Stimulated activated naive CD4-positive, alpha-beta T cell treated with Interleukin-2 at 50 U/mL for 16 hours (primary cell): ENCODE data around the gene NUDT22.
"Not testable (repeated sequence)": the region's sequence is repeated elsewhere in the genome, so short reads cannot be mapped to it uniquely, and the experiment has no call there.

ENCODE experiments used
- DNase-seq: peaks from one replicate; lab custom pipeline; 2025; lab: John Stamatoyannopoulos, UW

Gene NUDT22

DNA sequence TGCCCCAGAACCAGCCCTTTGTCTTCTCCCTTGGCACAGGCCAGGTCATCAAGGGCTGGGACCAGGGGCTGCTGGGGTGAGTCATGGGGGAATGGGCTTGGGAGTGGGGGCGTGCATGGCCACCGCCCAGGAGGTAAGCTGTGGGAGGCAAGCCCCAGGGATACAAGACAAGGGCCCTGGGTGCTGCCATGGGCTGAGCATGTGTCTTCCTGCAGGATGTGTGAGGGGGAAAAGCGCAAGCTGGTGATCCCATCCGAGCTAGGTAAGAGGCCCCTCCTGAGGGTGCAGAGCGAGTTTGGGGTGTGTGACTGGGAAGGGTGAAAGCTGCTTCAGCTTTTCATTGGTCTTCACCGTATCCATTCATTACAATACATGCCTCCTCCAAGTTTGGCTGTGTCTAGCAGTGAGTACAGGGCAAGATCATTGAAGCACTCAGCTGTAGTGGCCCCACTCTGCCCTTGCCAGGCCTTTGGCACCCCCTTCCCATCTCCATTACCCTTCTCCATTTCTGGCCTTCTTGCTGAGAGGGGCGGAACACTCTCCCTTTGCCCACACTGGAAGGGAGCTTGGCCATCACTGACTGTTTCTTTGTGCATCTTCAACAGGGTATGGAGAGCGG lies 17.3 kb downstream of the NUDT22 start:
- no peak for DNase-seq

DNA sequence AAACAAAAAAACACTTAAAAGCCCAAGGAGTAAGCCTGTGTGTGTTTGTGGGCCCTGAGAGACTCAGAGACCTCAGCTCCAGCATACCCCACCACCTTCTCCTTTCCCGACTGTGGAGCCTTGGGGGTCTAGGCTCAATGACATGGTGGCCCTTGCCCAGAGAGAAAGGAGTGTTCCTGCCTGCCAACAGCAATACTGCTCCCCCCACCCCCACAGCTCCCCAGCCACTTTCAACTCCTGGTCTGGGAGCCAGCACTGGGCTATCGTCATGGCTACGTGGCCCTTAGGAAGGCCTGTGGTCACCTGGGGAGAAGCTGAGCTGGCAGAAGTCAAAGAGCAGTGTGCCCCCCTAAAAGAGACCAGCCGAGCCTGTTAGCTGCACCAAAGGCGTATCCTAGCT lies 18.0 kb downstream of the NUDT22 start:
- DNase-seq = no peak

DNA sequence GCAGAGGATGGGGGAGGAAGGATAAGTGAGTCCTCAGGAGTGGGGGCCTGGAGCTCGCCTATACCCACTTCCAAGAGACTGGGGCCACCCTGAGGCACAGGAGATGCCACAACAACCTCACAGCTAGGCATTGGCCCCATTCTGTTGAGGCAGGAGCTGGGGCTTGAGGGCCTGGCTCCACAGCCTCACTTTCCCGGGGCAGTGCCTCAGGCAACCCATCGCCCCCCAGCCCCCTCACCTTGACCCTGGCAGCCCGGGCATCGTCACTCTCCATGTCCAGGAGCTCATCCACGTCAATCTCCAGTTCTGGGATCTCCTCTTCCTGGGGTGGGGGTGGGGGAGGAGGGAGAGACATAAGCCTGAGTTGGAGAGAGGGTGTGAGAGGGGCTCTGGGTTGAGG lies 18.9 kb downstream of the NUDT22 start:
- no peak for DNase-seq

- no peak for DNase-seq
Observed at GRCh38 chr11:64245401-64245796, 19.3 kb downstream of the NUDT22 start.

GRCh38 chr11:64245797-64246620 lies 19.9 kb downstream of the NUDT22 start:
- DNase-seq = peak; percentile 80

DNA sequence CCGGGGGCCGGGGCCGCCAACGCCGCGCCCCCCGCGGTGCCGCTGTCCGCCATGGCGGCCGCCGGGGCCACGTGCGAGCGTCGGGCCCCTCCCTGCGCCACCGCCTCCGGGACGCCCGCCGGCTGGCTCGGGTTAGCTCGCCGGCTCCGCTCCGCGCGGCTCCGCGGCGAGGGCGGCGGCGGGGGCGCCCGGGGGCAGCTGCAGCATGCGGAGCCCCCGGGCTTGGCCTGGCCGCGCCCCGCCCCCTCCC lies 20.5 kb downstream of the NUDT22 start:
- not testable (repeated sequence) for DNase-seq

DNA sequence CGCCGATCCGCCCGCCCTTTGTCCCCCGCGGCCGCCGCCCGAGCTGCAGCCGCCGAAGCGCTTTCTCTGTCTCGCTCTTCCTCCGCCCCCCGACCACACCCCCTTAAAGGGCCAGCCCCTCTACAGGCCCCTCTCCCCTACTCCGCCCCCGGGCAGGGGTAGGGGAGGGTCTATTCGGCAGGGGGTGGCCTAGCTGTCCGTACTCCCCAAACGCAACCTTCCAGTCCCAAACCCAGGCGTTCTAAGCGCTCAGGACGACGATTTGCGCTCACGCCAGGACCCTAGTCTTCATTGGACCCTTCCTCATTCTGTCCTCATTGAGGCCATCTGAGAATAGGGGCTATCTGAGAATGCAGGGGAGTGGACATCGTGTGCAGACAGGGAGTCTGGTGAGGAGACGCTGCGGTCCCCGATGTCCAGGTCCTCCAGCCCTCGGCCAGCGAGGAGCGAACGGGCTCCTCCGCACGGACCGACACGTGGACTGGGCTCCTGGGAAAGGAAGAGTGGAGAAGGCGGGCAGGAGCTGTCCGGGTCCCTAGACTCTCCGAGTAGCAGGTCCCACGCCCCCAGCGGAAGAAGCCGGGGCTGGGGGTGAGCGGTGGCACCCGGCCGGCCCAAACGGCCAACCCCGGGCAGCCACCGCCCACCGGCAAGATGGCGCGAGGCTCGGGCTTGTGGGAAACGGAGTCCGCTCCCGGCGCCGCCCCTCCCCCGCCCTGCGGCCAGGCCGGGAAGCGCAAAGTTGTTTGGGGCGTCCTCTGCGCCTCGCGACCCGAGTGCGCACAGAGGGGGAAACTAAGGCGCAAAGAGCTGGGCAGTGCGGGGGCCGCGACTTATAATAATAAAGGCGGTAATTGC lies 21.0 kb downstream of the NUDT22 start, which contains the start of gene PPP1R14B:
Gene PPP1R14B (minus strand): TSS at position 73 of the 858 bp plus-strand sequence. CDS start 270 bp downstream, outside the sequence.
- peak; percentile 86 for DNase-seq

GRCh38 chr11:64247729-64248531 lies 21.9 kb downstream of the NUDT22 start:
- DNase-seq = no peak

GRCh38 chr11:64248578-64248977 lies 22.5 kb downstream of the NUDT22 start:
- DNase-seq = no peak

GRCh38 chr11:64249038-64249437 lies 23.0 kb downstream of the NUDT22 start:
- DNase-seq = no peak

DNA sequence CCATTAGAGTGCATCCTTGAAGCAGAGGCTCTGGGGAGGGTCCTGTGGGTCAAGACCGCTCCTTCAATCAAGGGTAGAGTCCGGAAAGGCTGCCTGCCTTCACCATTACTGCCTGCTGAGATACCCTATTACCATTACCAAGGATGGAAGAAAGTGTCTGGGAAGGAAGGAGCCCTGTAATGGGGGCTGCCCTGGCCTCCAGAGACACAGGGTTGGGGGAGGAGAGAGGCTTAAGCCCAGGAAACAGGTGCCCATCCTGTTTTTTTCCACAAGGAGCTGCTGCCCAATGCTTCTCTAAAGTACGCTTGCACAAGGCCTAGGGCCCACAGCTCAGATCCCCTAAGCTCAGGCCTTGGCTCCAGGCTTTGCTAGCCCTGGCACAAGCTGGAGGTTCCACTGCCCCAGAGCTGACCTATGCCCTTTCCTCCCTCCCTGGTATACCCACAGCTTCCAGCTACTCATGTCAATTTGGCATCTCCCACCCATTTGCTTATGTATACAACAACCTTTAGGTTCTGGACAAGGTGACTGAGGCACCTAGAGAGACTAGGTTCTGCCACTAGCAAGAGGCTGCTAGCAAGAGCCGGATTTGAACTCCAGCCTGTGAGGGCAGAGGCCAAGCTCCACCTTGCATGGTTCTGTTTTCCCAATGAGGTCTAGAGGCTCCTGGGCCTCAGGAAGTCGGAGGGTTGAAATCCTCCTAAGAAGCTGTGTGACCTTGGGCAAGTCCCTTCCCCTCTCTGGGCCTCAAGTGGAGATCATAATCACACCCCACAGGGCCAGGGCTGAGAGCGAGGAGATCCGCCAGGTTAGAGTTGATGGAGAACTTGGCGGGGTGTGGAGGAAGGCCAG lies 23.7 kb downstream of the NUDT22 start:
- no peak for DNase-seq

DNA sequence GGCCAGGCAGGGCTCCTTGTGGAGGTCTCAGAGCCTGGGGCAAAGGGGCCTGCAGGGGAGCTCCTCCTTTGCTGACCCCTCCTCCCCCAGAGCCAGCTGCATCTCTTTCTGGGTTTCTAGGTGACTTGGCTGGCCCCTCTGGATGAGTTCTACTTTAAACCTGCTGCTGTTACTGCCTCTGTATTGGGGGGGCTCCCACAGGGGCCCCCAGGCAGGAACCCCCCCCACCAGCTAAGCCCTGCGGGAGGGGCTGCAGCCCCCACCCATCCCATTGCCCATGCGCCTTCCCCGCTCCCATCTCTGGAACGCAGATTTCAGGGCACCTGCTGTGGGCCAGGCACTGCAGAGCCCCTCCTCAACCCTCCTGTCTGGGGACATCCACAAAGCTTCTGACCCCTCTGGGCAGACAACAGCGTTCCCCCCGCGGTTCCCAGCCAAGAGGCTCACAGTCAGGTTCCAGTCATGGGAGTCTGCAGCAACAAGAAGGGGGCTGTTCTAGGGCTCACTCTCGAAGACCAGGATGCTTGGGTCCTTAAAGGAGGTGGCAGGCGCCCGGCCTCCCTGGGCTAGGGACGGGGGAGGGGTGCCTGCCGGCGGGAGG lies 24.4 kb downstream of the NUDT22 start:
- DNase-seq = no peak

GRCh38 chr11:64251016-64251752 lies 25.1 kb downstream of the NUDT22 start, which contains the start of gene PLCB3:
Gene PLCB3 (plus strand): TSS chr11:64251530. CDS start chr11:64251650, 120 bp downstream.
- peak; percentile 35 for DNase-seq

DNA sequence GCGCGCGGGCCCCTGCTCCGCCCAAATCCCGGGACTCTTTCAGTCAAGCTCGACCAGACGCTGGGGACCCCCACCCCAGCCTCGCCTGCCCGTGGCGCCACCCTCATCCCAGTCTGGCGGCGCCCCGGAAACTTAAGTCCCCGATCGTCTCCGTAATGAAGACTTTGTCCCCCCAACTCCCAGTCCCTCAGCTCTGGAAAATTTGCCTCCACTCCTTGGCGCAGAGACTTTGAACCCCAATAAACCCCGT lies 25.6 kb downstream of the NUDT22 start:
- DNase-seq = no peak

DNA sequence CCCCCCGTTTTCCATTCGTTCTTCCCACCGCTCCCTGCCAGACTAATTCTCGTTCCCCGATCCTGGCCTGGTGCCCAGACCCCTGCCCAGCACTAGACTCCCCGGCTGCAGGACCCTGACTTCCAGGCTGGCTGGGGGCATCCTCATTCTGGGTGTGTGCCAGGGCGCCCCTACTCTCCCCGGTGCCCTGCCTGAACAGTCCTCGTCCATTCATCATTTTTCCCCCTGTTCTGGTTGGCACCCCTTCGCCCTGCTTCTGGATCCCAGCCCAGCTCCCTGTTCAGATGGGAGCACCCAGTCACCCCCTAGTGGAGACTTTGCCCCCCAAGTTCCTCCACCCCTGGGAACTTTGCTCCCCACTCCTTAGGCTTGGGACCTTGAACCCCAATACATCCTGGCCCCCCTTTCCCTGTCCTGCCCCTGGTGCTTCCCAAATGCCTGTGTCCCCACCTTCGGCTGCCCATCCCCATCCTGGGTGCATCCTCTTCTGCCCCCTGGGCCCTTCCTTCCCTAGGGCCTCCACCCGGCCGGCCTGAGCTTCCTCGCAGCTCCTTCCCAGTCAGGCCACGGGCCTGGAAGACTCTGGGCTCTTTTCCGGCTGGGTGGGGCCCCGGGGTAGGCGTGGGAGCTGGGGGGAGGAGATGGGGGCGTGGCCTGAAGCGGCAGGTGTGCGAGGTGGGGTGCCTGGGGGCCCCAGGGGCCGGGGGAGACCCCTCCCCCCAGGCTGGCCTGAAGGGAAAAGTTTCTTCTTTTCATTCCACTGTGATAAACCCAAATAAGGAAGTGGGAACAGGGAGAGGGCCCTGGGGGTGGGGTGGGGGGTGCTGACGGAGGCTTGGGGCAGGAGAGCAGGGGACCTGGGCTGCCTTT lies 26.2 kb downstream of the NUDT22 start:
- no peak for DNase-seq

GRCh38 chr11:64253043-64253442 lies 27.0 kb downstream of the NUDT22 start:
- DNase-seq = no peak

DNA sequence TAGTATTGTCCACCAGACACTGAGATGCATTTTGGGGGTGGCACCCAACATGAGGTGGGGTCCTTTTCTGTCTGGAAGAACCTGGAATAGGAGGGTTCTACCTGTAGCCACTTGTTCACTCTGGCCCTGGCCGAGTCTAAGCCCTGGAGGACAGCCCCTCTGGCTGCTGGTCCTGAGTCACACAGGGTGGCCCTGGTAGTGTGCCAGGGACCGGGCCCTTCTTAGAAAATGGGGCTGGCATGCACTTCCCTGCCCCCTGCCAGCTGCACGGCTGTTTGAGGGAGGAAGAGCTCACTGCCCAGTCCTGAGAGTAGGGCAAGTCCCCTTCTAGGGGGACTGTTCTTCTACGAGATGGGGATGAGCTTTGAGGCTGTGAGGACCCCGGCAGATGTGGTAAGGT lies 27.4 kb downstream of the NUDT22 start:
- DNase-seq = no peak

DNA sequence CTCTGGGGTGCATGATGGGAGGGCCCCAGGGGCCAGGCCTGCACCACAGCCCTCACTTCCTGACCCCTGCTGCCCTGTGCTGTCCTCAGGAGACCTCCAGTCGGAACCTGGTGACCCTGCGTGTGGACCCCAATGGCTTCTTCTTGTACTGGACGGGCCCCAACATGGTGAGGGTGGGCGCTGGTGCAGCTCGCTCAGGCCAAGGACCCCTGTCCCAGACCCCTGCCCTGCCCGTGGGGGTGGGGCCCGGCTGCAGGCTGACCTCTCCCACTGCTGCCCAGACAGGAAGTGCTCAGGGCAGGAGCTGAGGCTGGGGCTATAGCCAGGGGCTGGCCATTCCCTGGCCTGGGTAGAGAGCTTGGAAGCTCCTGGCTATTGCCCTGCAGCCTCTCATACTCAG lies 28.3 kb downstream of the NUDT22 start:
- no peak for DNase-seq
